Measurements from ENCODE around the gene ZSCAN5B. TPM values are rescaled to one million over a fixed set of nuclear protein-coding genes. Genes with fewer than 3 reads are reported as not detected.

ZSCAN5B gene
- total RNA-seq, 1 experiment from 2014 or later, result not detected

- DNase-seq (ENCODE audit: low spot score), result no peak
These were observed 51.9 kb downstream of the ZSCAN5B start for GRCh38 chr19:56145698-56146097.

GRCh38 chr19:56144831-56145230, 52.8 kb downstream of the ZSCAN5B start:
- no peak for DNase-seq (ENCODE audit: low spot score)

- no peak for DNase-seq (ENCODE audit: low spot score)
These were observed 53.2 kb downstream of the ZSCAN5B start for GRCh38 chr19:56144376-56144775.

GRCh38 chr19:56142897-56143434, 54.6 kb downstream of the ZSCAN5B start:
- no peak for DNase-seq (ENCODE audit: low spot score)

- peak; percentile 84 for DNase-seq (ENCODE audit: low spot score)
These were observed 55.3 kb downstream of the ZSCAN5B start for GRCh38 chr19:56142087-56142787.

GRCh38 chr19:56141417-56141993, 56.1 kb downstream of the ZSCAN5B start:
- DNase-seq (ENCODE audit: low spot score), result peak; percentile 56

- peak; percentile 100 for DNase-seq (ENCODE audit: low spot score)
These were observed 56.8 kb downstream of the ZSCAN5B start, which contains the start of gene ZNF444 for GRCh38 chr19:56140583-56141416. Gene ZNF444, plus strand, starts transcription at chr19:56141287. Its CDS starts 5,625 bp downstream, at chr19:56146912.

GRCh38 chr19:56139847-56140582, 57.6 kb downstream of the ZSCAN5B start:
- DNase-seq (ENCODE audit: low spot score), result peak; percentile 13

Other genes starting within 250 kb of the ZSCAN5B start
- gene NLRP8, start 250.0 kb downstream of the ZSCAN5B start, total RNA-seq (2014; rRNA removed; shearing (Covaris generic)), result not detected in 2 replicates
- not detected in 2 replicates for gene NLRP5, start 211.0 kb downstream of the ZSCAN5B start, total RNA-seq (2014; rRNA removed; shearing (Covaris generic))
- 186 and 208 TPM in 2 replicates for gene ZNF787, start 76.5 kb downstream of the ZSCAN5B start, total RNA-seq (2014; rRNA removed; shearing (Covaris generic))
- gene ZNF444, start 56.5 kb downstream of the ZSCAN5B start, total RNA-seq (2014; rRNA removed; shearing (Covaris generic)), result 73.7 and 112 TPM in 2 replicates
- not detected in 2 replicates for gene GALP, start 21.8 kb downstream of the ZSCAN5B start, total RNA-seq (2014; rRNA removed; shearing (Covaris generic))
- gene ZSCAN5C, start 4.5 kb upstream of the ZSCAN5B start, total RNA-seq (2014; rRNA removed; shearing (Covaris generic)), result not detected in 2 replicates
- gene EDDM13, start 75.0 kb upstream of the ZSCAN5B start, total RNA-seq (2014; rRNA removed; shearing (Covaris generic)), result not detected in 2 replicates
- gene ZSCAN5A, start 117.1 kb upstream of the ZSCAN5B start, total RNA-seq (2014; rRNA removed; shearing (Covaris generic)), result 11.0 and 14.2 TPM in 2 replicates
- not detected in 2 replicates for gene ZNF582, start 195.8 kb upstream of the ZSCAN5B start, total RNA-seq (2014; rRNA removed; shearing (Covaris generic))
- gene ZNF583, start 206.5 kb upstream of the ZSCAN5B start, total RNA-seq (2014; rRNA removed; shearing (Covaris generic)), result not detected in 2 replicates

Measured in HT-29 (cell line).